ENCODE results near the gene SLC39A5.

Gene SLC39A5

DNA sequence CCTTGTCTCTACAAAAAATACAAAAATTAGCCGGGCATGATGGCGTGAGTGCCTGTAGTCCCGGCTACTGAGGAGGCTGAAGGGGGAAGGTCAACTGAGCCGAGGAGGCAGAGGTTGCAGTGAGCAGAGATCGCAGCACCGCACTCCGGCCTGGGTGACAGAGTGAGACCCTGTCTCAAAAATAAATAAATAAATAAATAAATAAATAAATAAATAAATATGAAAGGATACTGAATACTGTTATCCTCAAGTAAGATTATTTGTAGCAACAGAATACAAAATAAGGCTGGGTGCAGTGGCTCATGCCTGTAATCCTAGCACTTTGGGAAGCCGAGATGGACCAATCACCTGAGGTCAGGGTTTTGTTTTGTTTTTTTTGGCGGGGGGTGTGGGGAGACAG, 10.0 kb upstream of the SLC39A5 start:
- no peak for DNase-seq

DNA sequence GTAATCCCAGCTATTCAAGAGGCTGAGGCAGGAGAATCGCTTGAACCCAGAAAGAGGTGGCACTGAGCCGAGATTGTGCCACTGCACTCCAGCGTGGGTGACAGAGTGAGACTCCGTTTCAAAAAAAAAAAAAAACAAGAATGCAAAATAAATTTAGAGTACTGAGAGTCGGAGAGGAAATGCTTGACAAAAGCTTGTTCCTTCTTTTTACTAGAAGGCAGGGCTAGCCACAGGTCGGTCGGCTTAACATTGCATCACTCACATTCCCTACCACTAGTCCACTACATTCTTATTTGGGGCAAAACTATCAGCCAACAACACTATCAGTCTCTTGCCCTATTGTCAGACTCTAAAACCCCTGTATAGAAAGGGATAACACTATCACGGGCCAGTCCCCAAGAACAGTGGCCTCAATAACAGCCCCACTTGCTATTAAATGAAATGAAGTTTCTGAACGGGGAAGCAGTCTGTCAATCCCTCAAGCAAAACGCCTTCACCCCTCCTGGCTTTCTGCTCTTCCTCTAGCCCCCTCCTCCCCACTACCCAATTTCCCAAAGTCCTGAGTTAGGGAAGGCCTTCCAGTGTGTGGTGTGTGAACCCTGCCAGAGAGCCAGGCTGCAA, 9.1 kb upstream of the SLC39A5 start:
- DNase-seq = no peak

DNA sequence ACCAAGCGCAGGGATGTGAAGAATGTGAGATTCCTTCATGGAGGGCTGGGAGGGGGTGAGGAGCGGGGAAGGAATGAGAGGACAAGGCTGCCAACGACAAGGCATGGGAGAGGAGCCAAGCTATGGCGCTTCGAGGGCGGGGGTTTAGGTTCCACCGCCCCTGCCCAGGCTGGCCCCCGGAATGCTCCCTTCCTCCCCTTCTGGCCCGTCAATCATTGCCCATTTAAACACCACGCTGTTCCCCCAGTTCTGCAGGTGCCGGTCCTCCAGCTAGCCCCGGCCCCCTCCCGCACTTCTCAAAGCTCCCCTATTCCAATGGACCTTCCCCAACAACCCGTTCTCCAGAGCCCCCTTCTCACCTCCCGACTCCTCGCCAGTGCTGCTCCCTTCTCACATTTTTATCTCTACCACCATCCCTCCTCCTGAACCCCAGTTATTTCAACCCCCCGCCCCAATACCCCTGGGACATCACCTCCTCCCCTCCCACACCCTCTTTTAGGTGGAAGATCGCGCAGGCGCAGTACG, 8.6 kb upstream of the SLC39A5 start:
- no peak for DNase-seq

- peak; percentile 85 for DNase-seq
Observed at GRCh38 chr12:56221757-56222530, 7.9 kb upstream of the SLC39A5 start, which contains the start of gene RNF41. Gene RNF41 (minus strand): TSS chr12:56221922. CDS start chr12:56214047, 7,875 bp downstream.

DNA sequence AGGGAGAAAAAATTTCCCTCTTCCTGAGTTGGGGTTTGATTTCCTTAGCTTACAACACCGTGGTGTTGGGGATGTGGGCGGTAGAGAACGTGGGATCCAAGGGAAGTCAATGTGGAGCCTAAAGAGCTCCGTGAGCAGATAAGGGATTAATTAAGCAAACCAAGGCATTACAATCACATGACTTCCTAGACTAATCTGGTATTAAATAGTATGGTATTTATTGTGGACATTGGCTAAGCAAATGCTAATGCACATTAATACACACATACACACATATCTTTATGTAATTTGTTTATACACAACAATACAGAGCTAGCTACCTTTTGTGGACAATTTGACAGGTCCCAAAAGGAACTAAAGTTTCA, 7.3 kb upstream of the SLC39A5 start:
- no peak for DNase-seq

DNA sequence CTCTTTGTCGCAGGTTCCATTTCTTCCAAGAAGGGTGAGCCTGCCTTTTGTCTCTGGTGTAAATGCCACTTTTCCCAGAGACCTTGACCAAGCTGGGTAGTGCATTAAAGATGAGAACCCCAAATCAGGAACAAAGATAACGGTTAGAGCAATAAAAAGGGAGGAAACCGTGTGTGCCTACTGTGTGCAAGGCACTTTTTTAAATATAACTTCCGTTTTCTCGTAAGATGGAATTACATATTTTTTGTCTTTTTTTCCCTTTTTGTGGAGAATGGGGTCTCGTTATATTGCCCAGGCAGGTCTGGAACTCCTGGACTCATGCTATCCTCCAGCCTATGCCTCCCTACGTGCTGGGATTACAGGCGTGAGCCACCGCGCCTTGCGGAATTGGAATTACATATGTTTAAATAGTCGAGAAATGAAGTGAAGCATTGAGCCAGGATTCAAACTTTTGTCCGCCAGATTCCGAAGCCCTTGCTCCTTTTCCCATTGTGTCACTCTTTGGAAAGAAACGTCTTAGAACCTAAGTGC, 6.2 kb upstream of the SLC39A5 start:
- no peak for DNase-seq

DNA sequence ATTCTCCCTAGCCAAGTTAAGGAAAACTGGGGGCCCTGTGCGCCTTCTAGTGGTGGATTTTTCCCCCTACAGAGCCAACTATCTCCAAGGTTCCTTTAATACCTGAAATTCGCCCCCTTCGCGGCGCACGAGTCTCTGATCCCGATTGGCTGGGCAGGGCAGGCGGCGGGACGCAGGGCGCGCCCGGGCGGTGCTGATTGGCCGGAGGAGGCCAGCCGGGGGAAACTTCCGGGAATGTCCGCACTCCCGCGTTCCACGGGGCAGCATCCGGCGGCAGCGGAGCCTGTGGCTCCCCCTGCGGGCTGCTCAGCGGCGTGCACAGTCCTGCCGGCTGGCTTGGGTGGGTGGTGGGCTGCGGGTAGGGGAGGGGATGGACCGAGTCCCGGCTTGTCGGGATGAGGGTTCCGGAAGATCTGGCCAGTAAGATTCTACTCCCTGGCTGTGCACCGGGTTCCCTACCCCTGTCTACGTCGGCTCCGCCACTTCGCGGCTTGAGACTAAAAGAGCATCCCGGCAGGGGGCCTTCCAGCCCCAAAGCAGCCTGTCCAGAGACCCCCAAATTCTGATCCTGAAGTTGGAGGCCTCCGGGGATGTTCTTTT, 5.6 kb upstream of the SLC39A5 start, which contains the start of gene NABP2:
NABP2 (plus strand) TSS at position 241 of the 600 bp plus-strand sequence. CDS start 515 bp downstream, outside the sequence.
- peak; percentile 92 for DNase-seq

DNA sequence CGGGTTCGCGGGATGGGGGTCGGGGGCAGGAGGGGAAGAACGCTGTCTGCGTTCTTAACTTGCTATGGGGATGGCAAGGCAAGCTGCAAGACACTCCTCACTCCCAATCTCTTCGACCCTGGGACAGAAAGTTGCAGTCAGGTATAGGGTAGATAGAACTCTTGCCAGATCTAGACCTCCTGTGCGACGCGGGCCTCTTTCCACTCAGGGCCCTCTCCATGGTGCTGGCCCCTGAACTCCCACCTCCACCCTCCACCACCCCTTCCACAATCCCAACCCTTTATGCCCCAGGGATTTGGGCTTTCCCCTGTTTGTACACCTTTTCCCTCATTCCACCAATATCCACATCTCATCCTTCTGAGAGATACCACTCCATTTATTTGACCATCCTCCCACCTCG, 4.9 kb upstream of the SLC39A5 start:
- DNase-seq = no peak

- no peak for DNase-seq
Observed at GRCh38 chr12:56229082-56229481, 769 bp upstream of the SLC39A5 start.

DNA sequence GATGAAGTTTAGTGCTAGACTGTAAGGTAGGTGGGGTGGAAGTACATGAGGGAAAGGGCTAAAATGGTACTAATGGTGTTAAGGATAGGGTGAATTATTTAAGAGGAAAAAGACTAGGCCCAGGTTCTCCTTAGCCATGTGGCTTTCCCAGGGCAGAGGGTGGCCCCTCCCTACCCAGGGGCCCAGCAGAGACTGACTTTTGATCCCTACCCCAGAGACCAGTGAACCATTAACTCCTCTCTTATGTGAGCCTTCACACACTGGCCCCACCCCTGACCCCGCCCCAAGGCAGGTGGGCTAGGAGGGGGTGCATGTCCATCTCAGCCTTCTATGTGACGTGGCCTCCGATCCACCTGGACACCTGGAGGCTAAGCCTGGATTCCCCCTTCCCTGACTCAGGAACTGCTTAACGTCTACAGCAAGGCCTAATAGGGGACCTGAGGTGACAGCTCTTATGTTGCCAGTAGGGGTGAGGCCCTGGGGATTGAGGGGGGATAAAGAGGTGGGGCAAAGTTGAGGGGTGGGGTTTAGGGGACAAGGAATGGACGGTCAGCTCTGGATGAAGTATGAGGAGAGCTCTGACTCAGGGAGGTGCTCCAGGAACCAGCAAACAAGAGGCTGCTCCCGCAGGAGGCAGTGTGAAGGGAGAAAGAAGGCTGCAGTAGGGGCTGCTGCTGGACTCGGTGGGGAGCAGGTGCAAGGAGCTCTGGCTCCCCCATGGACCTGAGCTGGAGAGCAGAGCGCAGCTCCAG, 757 bp downstream of the SLC39A5 start:
- DNase-seq = no peak

GRCh38 chr12:56231184-56231582, 1.3 kb downstream of the SLC39A5 start:
- DNase-seq = no peak

- DNase-seq = no peak
Observed at GRCh38 chr12:56234746-56235436, 5.0 kb downstream of the SLC39A5 start.

DNA sequence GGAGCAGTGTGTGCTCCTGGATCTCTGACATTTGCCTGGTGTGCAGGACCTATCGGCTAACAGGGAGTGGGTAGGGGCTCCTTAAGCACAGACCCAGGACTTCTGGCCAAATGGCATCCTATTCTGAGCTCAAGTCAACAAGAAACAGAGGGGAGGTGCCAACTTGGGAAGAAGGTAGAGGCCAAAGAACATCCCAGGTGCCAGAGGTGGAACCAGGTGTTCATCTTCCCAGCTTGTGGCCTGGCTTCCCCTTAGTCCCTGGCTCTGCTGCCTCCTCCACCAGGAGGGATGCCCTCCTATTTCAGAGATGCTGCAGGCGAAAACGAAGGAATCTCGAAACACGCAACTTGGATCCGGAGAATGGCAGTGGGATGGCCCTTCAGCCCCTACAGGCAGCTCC, 6.2 kb downstream of the SLC39A5 start:
- no peak for DNase-seq

GRCh38 chr12:56236985-56237384, 7.1 kb downstream of the SLC39A5 start:
- DNase-seq = no peak

DNA sequence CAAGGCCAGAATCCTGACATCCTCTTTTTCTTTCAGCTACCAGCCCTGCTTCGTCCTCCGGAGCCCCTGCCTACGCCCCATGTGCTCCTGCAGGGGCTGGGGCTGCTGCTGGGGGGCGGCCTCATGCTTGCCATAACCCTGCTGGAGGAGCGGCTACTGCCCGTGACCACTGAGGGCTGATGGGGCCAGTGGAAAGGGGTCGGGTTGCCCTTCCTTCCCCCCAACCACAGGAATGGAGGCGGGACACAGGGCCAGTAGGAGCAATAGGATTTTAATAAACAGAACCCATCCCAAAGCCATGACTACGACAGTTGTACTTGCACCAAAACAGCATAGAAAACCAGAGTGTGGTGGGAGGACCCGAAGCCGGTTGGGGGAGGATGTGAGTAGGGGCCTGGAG, 7.7 kb downstream of the SLC39A5 start:
- no peak for DNase-seq

GRCh38 chr12:56241424-56242303, 11.8 kb downstream of the SLC39A5 start:
- DNase-seq = no peak

DNA sequence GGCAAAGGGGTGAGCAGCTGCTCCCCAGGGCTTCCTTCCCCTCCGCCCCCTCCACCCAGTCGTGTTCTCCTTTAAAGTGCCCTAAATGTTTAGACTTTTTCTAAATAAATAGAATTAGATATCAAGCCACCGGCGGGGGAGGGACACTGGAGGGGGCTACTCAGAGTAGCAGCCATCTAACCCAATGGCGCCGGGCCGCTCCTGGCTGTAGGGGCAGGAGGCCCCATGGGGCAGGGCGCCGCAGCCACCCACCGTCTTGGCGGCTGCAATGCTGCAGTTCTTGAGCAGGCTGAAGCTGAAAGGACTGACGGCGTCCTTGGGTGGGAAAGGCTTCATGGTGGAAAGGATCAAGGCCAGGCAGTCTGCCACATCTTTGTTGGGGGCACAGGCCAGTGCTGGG, 13.1 kb downstream of the SLC39A5 start:
- DNase-seq = no peak

- no peak for DNase-seq
Observed at GRCh38 chr12:56243731-56244181, 13.9 kb downstream of the SLC39A5 start.

- no peak for DNase-seq
Observed at GRCh38 chr12:56244494-56244893, 14.6 kb downstream of the SLC39A5 start.

- DNase-seq = no peak
Observed at GRCh38 chr12:56247923-56248322, 18.1 kb downstream of the SLC39A5 start.

GRCh38 chr12:56248711-56249110, 18.9 kb downstream of the SLC39A5 start:
- no peak for DNase-seq
